Fibroblast of mammary gland (primary cell): ENCODE results near the gene SPRR2E.
"Not testable (repeated sequence)": the region's sequence is repeated elsewhere in the genome, so short reads cannot be mapped to it uniquely, and the experiment has no call there.

Source experiments
- DNase-seq: peaks from one replicate; pipeline ENCODE4 v3.0.0-alpha.2; 2010; ENCODE audit warnings: low read depth
- H3K4me3 ChIP-seq: 2 replicates; pipeline ENCODE4 v1.5.1; 2011; ENCODE audit warnings: low read depth, mild to moderate bottlenecking, low read length, moderate library complexity; ENCODE audit not compliant: control insufficient read depth
- TF ChIP-seq, protein P1 (sequence below): conservative IDR thresholded peaks from 2 replicates; pipeline ENCODE4 v1.5.1; 2011; ENCODE audit warnings: low read depth, low read length, inconsistent platforms; ENCODE audit not compliant: control insufficient read depth, insufficient read depth

Gene SPRR2E

DNA sequence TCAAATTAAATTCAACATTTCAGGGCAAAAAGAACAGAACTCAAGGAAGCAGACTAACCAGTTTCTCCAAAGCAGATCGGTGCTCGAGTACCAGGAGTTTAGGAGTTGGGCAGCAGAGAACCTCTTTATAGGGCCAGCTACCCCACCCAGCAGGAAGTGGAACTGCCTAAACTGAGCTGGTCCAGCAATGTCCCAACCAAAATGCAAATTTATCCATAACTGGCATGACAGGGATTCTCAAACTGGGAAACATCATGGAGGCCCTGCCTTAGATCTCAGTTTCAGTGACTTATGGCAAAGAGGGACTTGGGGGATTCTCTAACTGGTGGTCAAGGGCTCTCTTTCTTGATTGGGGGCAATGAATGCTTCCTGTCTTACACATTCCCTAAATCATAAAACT is 22.8 kb downstream of the SPRR2E start, which contains the start of gene SPRR2B:
SPRR2B (minus strand) TSS at position 101 of the 400 bp plus-strand sequence. CDS start 772 bp downstream, outside the sequence.
- TF ChIP-seq, protein P1, sequence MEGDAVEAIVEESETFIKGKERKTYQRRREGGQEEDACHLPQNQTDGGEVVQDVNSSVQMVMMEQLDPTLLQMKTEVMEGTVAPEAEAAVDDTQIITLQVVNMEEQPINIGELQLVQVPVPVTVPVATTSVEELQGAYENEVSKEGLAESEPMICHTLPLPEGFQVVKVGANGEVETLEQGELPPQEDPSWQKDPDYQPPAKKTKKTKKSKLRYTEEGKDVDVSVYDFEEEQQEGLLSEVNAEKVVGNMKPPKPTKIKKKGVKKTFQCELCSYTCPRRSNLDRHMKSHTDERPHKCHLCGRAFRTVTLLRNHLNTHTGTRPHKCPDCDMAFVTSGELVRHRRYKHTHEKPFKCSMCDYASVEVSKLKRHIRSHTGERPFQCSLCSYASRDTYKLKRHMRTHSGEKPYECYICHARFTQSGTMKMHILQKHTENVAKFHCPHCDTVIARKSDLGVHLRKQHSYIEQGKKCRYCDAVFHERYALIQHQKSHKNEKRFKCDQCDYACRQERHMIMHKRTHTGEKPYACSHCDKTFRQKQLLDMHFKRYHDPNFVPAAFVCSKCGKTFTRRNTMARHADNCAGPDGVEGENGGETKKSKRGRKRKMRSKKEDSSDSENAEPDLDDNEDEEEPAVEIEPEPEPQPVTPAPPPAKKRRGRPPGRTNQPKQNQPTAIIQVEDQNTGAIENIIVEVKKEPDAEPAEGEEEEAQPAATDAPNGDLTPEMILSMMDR = no peak

DNA sequence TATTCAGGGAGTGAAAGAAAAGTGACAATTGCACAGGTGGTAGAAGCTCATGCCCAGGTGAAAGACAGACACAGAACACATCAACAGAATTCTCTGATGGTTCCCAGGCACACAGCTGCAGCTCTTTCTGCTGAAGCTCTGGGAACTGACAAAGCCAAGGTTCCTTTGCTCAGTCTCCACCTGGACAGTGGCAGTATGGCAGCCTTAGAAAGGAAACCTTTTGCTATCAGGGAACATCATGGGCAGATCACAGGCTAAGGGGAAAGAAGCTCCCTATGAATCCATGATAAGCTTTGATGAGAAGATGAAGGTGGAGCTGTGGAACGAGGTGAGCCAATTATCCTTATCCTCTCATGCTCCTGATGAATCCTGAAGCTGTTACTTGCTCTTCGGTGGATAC is 24.1 kb downstream of the SPRR2E start:
- TF ChIP-seq, protein P1 = no peak
- H3K4me3 ChIP-seq = no peak overlapping the region
- no peak for DNase-seq

More for the DNA sequence above, 22.8 kb downstream of the SPRR2E start, which contains the start of gene SPRR2B:
- H3K4me3 ChIP-seq = no peak within 1 kb of the TSS
- DNase-seq = no peak

DNA sequence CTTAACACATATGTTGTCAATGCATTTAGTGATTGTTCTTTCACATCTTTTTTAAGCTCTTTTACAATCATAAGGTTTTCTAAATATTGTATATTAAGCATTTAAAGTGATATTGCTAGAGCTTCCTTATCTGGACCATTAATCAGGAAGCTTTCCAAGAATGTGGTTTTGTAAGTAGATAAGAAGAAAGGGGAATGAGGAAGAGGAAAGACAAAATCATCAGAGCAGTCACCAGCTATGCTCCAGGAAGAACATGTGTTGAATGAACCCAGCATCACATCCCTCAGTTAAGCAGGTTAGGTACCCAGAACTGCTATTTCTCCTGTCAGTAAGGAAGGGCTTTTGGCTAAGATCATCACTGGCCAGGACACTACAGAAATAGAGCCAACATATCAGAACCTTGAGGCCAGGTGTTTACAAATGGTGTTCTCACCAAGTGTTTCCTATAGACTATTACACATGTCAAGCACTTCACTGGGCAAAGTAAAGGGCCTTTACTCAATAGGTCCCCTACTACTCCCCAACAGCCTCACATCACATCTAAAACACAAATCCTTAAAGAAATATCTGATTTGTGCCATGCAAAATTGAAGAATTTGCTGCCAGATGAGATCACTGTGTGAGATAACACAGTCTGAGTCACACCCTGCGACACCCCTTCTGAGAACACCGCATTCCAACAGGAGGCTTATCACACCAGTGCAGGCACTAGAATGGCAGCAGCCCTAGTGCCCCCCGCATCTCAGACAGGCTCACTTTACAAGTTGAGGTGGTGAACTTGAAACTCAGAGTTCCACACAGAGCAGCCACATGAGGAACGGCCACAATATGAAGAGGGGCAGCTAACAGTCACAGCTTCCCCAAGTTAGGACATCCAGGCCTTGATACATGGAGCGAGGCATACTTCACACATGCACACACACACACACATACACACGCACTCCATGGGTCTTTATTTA is 35.2 kb downstream of the SPRR2E start:
- no peak for DNase-seq
- TF ChIP-seq, protein P1 = no peak
- H3K4me3 ChIP-seq = no peak overlapping the region

DNA sequence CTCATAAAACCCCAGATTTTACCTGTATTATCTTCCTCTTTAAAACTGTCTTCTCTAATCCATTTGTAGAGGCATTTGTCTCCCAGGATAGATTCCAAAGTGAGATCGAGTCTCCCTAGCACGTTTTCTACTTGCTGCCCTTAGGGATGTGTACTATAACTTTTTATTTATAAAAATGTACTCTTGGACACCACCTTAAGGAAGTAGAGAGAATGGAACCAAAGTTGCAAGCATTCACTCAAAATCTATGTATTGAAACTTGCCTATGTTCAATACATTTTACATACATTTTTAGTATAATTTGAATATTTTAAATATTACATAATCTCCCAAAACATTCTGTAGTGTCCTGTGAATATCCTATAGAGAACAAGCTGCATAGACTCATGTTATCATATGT is 36.2 kb downstream of the SPRR2E start:
- H3K4me3 ChIP-seq = no peak overlapping the region
- no peak for DNase-seq
- TF ChIP-seq, protein P1 = no peak

DNA sequence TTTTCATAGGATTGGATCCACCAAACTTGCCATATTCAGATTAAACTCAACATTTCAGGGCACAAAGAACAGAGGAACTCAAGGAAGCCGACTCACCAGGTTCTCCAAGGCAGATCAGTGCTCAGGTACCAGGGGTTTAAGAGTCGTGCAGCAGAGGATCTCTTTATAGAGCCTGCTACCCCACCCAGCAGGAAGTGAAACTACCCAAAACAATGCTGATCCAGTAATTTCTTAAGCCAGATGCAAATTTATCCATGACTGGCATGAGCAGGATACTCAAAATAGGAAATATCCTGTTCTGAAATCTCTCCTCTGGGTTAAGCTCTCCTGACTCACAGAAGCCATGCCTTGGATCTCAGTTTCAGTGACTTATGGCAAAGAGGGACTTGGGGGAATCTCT is 37.0 kb downstream of the SPRR2E start, which contains the start of gene SPRR2A:
SPRR2A (minus strand) TSS at position 138 of the 400 bp plus-strand sequence. CDS start 777 bp downstream, outside the sequence.
- TF ChIP-seq, protein P1 = no peak
- DNase-seq = no peak
- no peak within 1 kb of the TSS for H3K4me3 ChIP-seq

DNA sequence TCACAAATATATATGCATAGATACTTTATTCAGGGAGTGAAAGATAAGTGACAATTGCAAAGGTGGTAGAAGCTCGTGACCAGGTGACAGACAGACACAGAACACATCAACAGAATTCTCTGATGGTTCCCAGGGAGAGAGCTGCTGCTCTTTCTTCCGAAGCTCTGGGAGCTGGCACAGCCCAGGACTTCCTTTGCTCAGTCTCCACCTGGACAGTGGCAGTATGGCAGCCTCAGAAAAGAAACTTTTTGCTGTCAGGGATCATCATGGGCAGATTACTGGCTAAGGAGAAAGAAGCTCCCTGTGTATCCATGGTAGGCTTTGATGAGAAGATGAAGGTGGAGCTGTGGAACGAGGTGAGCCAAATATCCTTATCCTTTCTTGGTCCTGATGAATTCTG is 38.2 kb downstream of the SPRR2E start:
- DNase-seq = not testable (repeated sequence)

DNA sequence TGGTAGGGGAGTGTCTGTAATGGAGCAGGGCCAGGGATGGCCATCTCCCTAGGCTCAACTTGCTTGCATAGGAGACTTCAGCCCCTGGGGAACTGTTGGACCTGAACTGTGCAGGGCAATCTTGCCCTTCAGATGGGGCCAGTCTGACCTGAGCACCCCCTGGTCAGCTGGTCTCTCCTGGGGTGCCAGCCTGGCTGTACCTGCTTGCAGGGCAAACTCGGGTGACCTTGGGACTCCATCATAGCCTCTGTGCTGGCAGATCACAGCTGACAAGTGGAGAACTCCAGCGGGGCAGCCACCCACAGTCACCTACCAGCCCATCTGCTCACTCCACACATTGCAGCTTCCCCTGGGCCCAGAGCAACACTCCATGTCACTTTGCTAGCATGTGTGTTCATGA is 45.1 kb downstream of the SPRR2E start:
- DNase-seq = no peak
- TF ChIP-seq, protein P1 = no peak
- H3K4me3 ChIP-seq = no peak overlapping the region

More for the DNA sequence above, 38.2 kb downstream of the SPRR2E start:
- H3K4me3 ChIP-seq = not testable (repeated sequence)
